Gastroesophageal sphincter (tissue), 4 donors: ENCODE data around the gene FER. TPM values are rescaled to one million over a fixed set of nuclear protein-coding genes. Genes with fewer than 3 reads are reported as not detected.
A peak's percentile ranks its signal among the peaks of the same experiment; 100 is the strongest.
"Not testable (repeated sequence)": the region's sequence is repeated elsewhere in the genome, so short reads cannot be mapped to it uniquely, and the experiment has no call there.

ENCODE experiments used
- ATAC-seq: fragments of 150-250 bp; one replicate; pipeline ENCODE4 v1.9.1; 2016; ENCODE audit warnings: mild to moderate bottlenecking, moderate library complexity
- H3K27ac ChIP-seq, 4 donors: fragments of 200-600 bp; sonication (generic) in 3 of 4; 1 replicate in 3 of 4; 2 replicates in 1 of 4; pipeline ENCODE4 v1.5.1; 2016 to 2019
- H3K27me3 ChIP-seq: fragments of 200-600 bp; sonication (generic); one replicate; pipeline ENCODE4 v1.5.1; 2019
- H3K36me3 ChIP-seq, 2 donors: fragments of 200-600 bp; sonication (generic); one replicate each; pipeline ENCODE4 v1.5.1; 2019; ENCODE audit warnings: control low read depth in 1 of 2
- H3K4me1 ChIP-seq, 3 donors: fragments of 200-600 bp; sonication (generic); 1 replicate in 2 of 3; 2 replicates in 1 of 3; pipeline ENCODE4 v1.5.1; 2016 to 2019; ENCODE audit warnings: control low read depth in 2 of 3
- H3K4me3 ChIP-seq, 2 donors: fragments of 200-600 bp; sonication (generic); one replicate each; pipeline ENCODE4 v1.5.1; 2019; ENCODE audit warnings: mild to moderate bottlenecking in 1 of 2, moderate library complexity in 1 of 2
- H3K9me3 ChIP-seq, 3 donors: fragments of 200-600 bp; sonication (generic); one replicate each; pipeline ENCODE4 v1.5.1; 2017 to 2019; ENCODE audit warnings: control low read depth in 2 of 3
- CTCF ChIP-seq, 4 experiments: fragments of 200-600 bp in 2 of 4; fragments of 450-650 bp in 2 of 4; sonication (generic) in 1 of 4; IDR thresholded peaks; one replicate each; pipeline ENCODE4 v1.5.1; 2017 to 2019; ENCODE audit warnings: antibody characterized with exemption in 4 of 4, mild to moderate bottlenecking in 2 of 4, moderate library complexity in 2 of 4
- EP300 ChIP-seq: sonication (generic); formaldehyde crosslinking; IDR thresholded peaks from one replicate; pipeline ENCODE4 v1.6.1; 2017; ENCODE audit warnings: antibody characterized with exemption, mild to moderate bottlenecking
- POLR2A ChIP-seq, 2 donors: fragments of 450-650 bp; IDR thresholded peaks; one replicate each; pipeline ENCODE4 v1.6.1; 2017; ENCODE audit warnings: antibody characterized with exemption in 2 of 2, mild to moderate bottlenecking in 2 of 2, moderate library complexity in 1 of 2
- POLR2AphosphoS5 ChIP-seq: sonication (generic); formaldehyde crosslinking; IDR thresholded peaks from one replicate; pipeline ENCODE4 v1.6.1; 2017; ENCODE audit warnings: antibody characterized with exemption
- WGBS, 2 donors: methylation state at CpG; one replicate each; pipeline ENCODE4 v1.1.5; 2018; ENCODE audit warnings: low coverage in 1 of 2; 5-methylcytosine and 5-hydroxymethylcytosine counted together
- total RNA-seq, 4 donors: library from RNA; depleted of rRNA; stranded (reverse); fragments of >200 nt; gene quantifications; one replicate each; pipeline ENCODE4 v1.1.0, GENCODE V29; 2016

The FER gene
- total RNA-seq, 4 donors from 2014 or later: 23.2 to 45.3 (median 32.5) TPM

DNA sequence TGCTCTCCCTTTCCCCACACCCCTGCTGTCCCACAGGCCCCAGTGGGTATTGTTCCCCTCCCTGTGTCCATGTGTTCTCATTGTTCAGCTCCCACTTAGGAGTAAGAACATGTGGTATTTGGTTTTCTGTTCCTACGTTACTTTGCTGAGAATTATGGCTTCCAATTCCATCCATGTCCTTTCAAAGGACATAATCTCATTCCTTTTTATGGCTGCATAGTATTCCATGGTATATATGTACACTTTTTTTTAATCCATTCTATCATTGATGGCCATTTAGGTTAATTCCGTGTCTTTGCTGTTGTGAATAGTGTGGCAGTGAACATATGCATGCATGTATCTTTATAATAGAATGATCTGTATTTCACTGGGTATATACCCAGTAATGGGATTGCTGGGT is 25.6 kb downstream of the FER start:
- no peaks in the 10 kb centered on the region for H3K9me3 ChIP-seq
- ATAC-seq: no peak
- H3K27ac ChIP-seq: no peak overlapping the region
- TF ChIP-seq CTCF (IDR thresholded peaks at IDR 0.05) (no peak), POLR2A (IDR thresholded peaks at IDR 0.05) (no peak), POLR2AphosphoS5 (no peak), EP300 (no peak)
- H3K27me3 ChIP-seq: no peaks in the 10 kb centered on the region
- WGBS, 2 donors: 93 to 100% methylated on average over 2 of the region's 2 CpGs
- no peak overlapping the region for H3K4me3 ChIP-seq
- peaks cover 0 to 3% of the 10 kb centered on the region in 2 donors for H3K36me3 ChIP-seq
- peaks cover 0 to 21% (median 5%) of the 10 kb centered on the region in 3 donors for H3K4me1 ChIP-seq

GRCh38 chr5:108774079-108774478 is 26.4 kb downstream of the FER start:
- not testable (repeated sequence) for H3K27ac ChIP-seq, H3K27me3 ChIP-seq, H3K4me3 ChIP-seq, H3K36me3 ChIP-seq, H3K9me3 ChIP-seq, ATAC-seq
- 86 to 92% methylated on average over 2 of the region's 2 CpGs for WGBS, 2 donors
- peaks cover 0 to 17% (median 5%) of the 10 kb centered on the region in 3 donors for H3K4me1 ChIP-seq

GRCh38 chr5:108777582-108777981 is 29.9 kb downstream of the FER start:
- ATAC-seq, H3K9me3 ChIP-seq, H3K27me3 ChIP-seq, H3K4me3 ChIP-seq, H3K36me3 ChIP-seq, H3K27ac ChIP-seq: not testable (repeated sequence)
- peaks cover 0 to 19% (median 1%) of the 10 kb centered on the region in 3 donors for H3K4me1 ChIP-seq
- 89 to 100% methylated on average over 2 to 3 of the region's 3 CpGs for WGBS, 2 donors

- peaks cover 0 to 52% (median 0%) of the 10 kb centered on the region in 3 donors for H3K4me1 ChIP-seq
- WGBS, 2 donors: 94 to 100% methylated on average over 4 of the region's 4 CpGs
These were observed 36.9 kb downstream of the FER start for GRCh38 chr5:108784577-108784976.

DNA sequence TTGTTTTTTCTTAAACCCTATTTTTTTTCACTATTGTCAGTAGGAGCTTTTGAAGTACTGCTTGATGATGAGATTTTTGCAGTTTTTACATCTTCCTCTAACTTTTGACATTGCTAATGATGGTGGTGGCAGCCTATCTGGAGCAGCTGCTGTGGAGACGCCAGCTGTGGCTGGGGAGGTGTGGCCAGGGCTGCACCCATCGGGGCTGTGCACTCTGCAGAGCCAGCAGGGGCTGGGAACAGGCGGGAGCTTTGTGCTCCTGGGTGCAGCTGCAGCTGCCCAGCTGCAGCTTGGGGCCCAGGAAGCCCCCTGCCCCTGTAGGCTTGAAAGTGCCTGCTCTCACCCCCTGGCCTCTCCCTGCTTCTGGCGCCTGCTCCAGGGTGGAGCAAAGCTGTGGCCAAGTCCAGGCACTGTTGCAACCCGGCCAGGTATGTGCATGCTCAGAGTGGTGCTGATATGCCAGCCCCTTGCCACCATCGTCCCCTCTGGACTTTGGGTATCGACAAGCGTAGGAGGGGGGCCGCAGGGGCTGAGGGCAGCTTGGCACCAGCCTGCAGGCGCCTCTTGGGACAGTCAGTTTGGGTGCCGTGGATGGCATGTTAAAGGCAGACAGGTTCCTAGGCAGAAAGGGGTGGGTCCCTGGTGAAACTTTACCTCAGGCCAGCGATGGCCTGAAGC is 39.2 kb downstream of the FER start:
- 100% methylated on average over 1 of the region's 12 CpGs; no CpG with 5 or more reads in 1 of the 2 donors for WGBS, 2 donors
- no peak for TF ChIP-seq POLR2A (IDR thresholded peaks at IDR 0.05)
- no peak for TF ChIP-seq CTCF (IDR thresholded peaks at IDR 0.05)
- TF ChIP-seq EP300: no peak
- TF ChIP-seq POLR2AphosphoS5: no peak
- H3K4me1 ChIP-seq: peaks cover 0 to 41% (median 0%) of the 10 kb centered on the region in 3 donors
- ATAC-seq: no peak
- no peaks in the 10 kb centered on the region for H3K27me3 ChIP-seq
- H3K9me3 ChIP-seq: no peaks in the 10 kb centered on the region
- H3K4me3 ChIP-seq: no peak overlapping the region
- H3K36me3 ChIP-seq: peaks cover 0 to 11% of the 10 kb centered on the region in 2 donors
- H3K27ac ChIP-seq: no peak overlapping the region

More at GRCh38 chr5:108784577-108784976, 36.9 kb downstream of the FER start:
- H3K4me3 ChIP-seq, H3K27ac ChIP-seq, H3K9me3 ChIP-seq, H3K27me3 ChIP-seq, ATAC-seq: not testable (repeated sequence)
- H3K36me3 ChIP-seq: peaks cover 0 to 11% of the 10 kb centered on the region in 2 donors

GRCh38 chr5:108788142-108788541 is 40.4 kb downstream of the FER start:
- 72 to 88% methylated on average over 2 to 5 of the region's 7 CpGs for WGBS, 2 donors
- H3K4me3 ChIP-seq: no peak overlapping the region
- H3K4me1 ChIP-seq: peaks cover 0 to 32% (median 0%) of the 10 kb centered on the region in 3 donors
- ATAC-seq: peak; percentile 87
- H3K27me3 ChIP-seq: no peaks in the 10 kb centered on the region
- TF ChIP-seq EP300 (no peak), POLR2A (IDR thresholded peaks at IDR 0.05) (no peak), POLR2AphosphoS5 (peak; percentile 58), CTCF (IDR thresholded peaks at IDR 0.05) (no peak)
- peaks cover 0 to 11% of the 10 kb centered on the region in 2 donors for H3K36me3 ChIP-seq
- H3K9me3 ChIP-seq: no peaks in the 10 kb centered on the region
- H3K27ac ChIP-seq: peak overlapping the region in 1 of 4 donors; percentile 30
